Memory B cell (primary cell): ENCODE data around the gene TRIM47.

Experiments used
- ATAC-seq: fragments of 150-1000 bp; cut with Tn5 transposase; 2 replicates; pipeline ENCODE4 v1.10.0; 2021; ENCODE audit warnings: low read depth, mild to moderate bottlenecking, moderate library complexity
- DNase-seq, 2 donors: peaks; one replicate each; pipeline ENCODE4 v3.0.0; 2022; ENCODE audit warnings: low spot score in 2 of 2
- H3K27ac Mint-ChIP-seq: one replicate; pipeline ENCODE4 v1.8.0; 2022; ENCODE audit warnings: mild to moderate bottlenecking, moderate library complexity, mixed read lengths
- H3K27me3 Mint-ChIP-seq: one replicate; pipeline ENCODE4 v1.8.0; 2022; ENCODE audit warnings: mixed read lengths
- H3K36me3 Mint-ChIP-seq: one replicate; pipeline ENCODE4 v1.8.0; 2022; ENCODE audit warnings: mild to moderate bottlenecking, mixed read lengths
- H3K4me1 Mint-ChIP-seq: one replicate; pipeline ENCODE4 v1.8.0; 2022; ENCODE audit warnings: mixed read lengths
- H3K4me3 Mint-ChIP-seq: one replicate; pipeline ENCODE4 v1.8.0; 2022; ENCODE audit warnings: mild to moderate bottlenecking, moderate library complexity, mixed read lengths
- H3K9me3 Mint-ChIP-seq: one replicate; pipeline ENCODE4 v1.8.0; 2022; ENCODE audit warnings: mixed read lengths

The TRIM47 gene

DNA sequence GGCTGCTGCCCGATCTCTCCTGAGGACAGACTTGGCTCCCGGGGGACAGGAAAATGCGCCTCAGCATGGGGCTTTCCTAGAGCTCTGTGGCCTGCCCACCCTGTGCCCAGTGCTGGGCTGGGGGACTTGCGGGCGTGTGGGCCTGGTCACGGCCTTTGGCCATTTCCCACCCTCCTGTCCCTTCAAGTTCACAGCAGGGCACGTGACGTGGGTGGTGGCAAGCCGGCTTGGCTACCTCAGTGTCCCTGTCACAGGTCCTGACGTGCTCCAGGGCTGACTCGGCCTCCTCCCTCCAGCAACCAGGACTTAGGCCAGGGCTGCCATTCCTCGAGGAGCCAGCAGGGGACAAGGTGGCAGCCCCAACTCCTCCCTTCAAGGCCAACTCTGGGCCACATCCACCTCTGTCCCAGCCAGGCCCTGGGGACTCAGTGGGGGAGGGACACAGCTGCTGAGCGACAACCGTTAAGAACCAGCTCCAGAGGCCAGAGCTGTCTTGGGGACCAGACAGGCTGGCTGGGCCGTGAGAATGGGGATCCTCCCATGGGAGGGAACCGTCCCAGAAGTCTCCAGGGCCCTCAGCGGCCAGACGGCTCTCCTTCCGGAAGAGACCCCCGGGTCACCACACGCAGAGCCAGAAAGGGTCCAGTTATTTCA is 33.2 kb downstream of the TRIM47 start:
- H3K4me3 Mint-ChIP-seq: peak overlapping the region; percentile 69
- ATAC-seq: peak; percentile 83

DNA sequence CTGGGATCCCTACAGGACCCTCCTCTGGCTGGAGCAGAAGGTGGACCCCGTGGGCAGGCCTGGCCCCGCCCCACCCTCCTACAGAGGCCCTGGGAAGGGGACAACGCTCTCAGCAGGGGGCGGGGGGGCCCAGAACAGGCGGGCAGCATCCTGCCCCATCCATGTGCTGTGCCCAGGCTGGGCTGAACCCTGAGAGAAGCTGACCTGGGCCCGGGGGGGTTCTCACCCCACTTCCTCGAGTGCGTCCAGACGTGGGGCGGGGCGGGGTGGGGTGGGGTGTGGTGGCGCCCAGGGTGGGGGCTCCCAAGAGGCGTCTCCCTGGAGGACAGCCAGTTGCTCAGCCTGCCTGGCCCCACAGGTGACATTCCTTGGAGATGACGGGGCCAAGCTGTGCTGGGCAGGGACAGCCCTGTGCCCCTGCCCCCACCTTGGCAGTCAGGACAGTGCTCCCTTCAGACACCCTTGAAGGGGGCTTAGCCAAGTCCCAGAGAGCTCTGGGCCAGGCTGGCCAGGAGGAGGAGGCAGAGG is 33.8 kb downstream of the TRIM47 start:
- peak; percentile 7 for ATAC-seq
- Mint-ChIP-seq H3K36me3 (peaks cover 19% of the 10 kb centered on the region), H3K4me1 (peaks cover 20% of the 10 kb centered on the region), H3K9me3 (no peaks in the 10 kb centered on the region), H3K4me3 (peak overlapping the region; percentile 94), H3K27ac (peak overlapping the region; percentile 89), H3K27me3 (no peaks in the 10 kb centered on the region)
- DNase-seq: no peak

More for the DNA sequence above, 33.2 kb downstream of the TRIM47 start:
- no peaks in the 10 kb centered on the region for H3K9me3 Mint-ChIP-seq
- peak overlapping the region; percentile 80 for H3K27ac Mint-ChIP-seq
- H3K27me3 Mint-ChIP-seq: no peaks in the 10 kb centered on the region
- peaks cover 20% of the 10 kb centered on the region for H3K4me1 Mint-ChIP-seq
- peaks cover 21% of the 10 kb centered on the region for H3K36me3 Mint-ChIP-seq
- peak; percentile 75 for DNase-seq

DNA sequence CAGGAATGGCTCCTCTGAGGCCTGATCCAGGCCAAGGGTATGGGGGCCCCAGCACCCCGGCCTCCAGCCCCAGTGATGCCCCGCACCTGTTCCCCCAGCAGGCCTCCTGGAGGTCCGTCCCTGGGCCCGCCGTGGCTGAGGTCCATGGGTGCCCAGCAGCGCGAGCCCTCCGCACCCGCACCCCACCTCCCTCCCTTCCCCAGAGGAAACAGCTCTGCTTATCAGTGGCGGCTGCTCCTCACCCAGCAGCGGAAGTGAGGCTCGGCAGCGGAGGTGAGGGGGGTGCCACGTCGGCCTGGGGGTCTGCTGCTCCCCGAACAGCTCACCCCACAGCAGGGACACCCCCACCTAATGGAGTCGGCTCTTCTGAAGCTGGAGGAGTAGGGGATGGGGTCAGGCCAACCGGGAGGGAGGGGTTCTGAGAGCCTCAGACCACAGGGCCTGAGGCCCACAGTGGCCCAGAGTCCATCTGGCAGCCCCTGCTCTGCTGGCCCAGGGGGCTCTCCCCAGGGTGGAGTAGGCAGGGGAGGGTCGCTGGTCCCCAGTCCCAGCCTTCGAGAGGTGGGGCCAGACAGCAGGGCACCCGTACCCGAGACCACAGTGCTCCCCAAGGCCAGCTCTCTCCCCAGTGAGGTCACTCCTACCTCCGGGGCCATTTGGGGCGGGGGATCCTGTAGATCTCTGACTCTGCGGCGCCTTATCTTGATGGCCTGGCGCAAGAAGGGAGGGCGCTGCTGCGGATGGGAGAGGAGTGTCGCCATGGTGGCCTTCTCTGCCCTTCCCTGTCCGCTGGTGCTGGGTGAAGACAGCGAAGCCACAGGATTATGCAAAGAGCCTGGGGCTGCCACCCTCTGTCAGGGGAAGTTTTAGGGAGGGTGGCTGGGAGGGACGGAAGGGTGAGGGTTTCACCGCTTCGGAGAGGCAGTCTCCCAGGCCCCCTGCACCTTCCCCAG is 34.5 kb downstream of the TRIM47 start, which contains the start of gene UNC13D:
UNC13D (minus strand) TSS at position 828 of the 953 bp plus-strand sequence; CDS start at position 761, 67 bp downstream.
- H3K36me3 Mint-ChIP-seq: peaks cover 16% of the 10 kb centered on the region
- peak; percentile 25 to 50 for DNase-seq
- H3K27me3 Mint-ChIP-seq: no peaks in the 10 kb centered on the region
- peak within 1 kb of the TSS; percentile 89 for H3K27ac Mint-ChIP-seq
- peaks cover 20% of the 10 kb centered on the region for H3K4me1 Mint-ChIP-seq
- peak; percentile 45 for ATAC-seq
- H3K9me3 Mint-ChIP-seq: no peaks in the 10 kb centered on the region
- H3K4me3 Mint-ChIP-seq: peak within 1 kb of the TSS; percentile 94

DNA sequence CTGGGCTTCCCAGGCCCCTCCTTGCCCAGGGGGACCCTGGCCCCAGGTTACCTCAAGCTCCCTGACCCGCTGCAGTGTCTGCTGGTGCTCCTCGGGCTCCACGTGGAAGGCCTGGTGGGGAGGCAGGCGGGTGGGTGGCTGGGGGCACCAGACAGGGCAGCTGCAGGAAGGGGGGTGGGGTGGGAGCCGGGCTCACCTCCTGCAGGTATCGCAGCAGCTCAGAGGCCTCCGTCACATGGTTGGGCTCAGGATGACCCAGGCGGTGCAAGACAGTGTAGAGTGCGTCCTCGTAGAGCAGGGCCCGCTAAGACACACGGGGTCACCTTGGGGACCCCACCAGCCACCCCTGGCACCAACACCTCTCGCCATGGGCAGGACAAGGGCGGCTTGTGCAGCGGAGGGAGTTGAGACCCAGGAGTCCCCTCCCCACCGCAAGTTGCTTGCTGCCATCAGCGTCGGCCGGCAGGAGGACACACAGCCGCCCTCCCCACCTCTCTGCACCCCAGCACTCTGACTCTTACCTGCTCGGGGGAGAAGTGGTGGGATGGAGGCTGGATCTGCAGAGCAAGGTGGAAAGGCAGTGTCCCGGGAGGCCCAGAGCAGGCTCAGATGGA is 35.3 kb downstream of the TRIM47 start:
- Mint-ChIP-seq H3K4me1 (peaks cover 15% of the 10 kb centered on the region), H3K9me3 (no peaks in the 10 kb centered on the region), H3K4me3 (peak overlapping the region; percentile 94), H3K36me3 (peaks cover 14% of the 10 kb centered on the region), H3K27ac (peak overlapping the region; percentile 89), H3K27me3 (no peaks in the 10 kb centered on the region)
- no peak for ATAC-seq
- no peak for DNase-seq

DNA sequence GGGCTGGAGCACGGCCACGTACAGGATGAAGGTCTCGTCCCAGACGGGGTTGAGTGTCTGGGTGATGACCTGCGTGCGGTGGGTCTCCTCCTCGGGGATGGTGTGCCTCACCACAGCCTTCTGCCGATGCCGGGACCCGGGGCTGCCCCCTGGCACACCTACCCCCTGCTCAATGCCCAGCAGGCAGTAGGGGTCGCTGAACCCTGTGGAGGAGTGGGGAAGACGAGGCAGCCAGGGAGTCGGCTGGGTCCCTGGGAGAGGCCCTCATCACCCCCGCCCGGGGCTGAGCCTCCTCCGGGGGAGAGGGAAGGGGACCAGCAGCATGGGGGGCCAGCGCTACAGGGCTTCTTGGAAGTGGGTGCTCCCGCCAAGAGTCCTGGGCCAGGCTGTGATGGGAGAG is 36.0 kb downstream of the TRIM47 start:
- ATAC-seq: no peak
- peak overlapping the region; percentile 32 for H3K4me3 Mint-ChIP-seq
- H3K27ac Mint-ChIP-seq: no peak overlapping the region
- H3K36me3 Mint-ChIP-seq: peaks cover 12% of the 10 kb centered on the region
- no peaks in the 10 kb centered on the region for H3K27me3 Mint-ChIP-seq
- no peak for DNase-seq
- peaks cover 13% of the 10 kb centered on the region for H3K4me1 Mint-ChIP-seq
- H3K9me3 Mint-ChIP-seq: no peaks in the 10 kb centered on the region

DNA sequence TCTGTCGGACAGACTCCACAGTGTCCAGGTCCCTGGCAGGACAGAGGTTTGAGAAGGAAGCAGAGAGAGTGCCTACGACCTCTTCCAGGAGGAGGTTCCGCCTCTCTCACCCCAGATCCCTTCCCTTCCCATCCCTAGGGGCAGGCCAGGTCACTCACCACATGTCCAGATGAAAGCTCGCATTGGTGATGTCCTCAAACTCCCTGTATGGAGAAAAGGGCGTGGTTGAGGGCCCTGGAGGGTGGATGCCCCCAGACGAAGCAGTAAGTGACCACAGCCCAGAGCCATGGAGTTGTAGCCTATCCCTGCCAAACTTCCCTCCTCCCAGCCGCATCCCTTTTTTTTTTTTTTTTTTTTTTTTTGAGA is 37.6 kb downstream of the TRIM47 start:
- Mint-ChIP-seq H3K27me3 (no peaks in the 10 kb centered on the region), H3K4me3 (no peak overlapping the region), H3K36me3 (peaks cover 7% of the 10 kb centered on the region), H3K27ac (no peak overlapping the region), H3K9me3 (no peaks in the 10 kb centered on the region), H3K4me1 (peaks cover 13% of the 10 kb centered on the region)
- ATAC-seq (no peak), DNase-seq (no peak)

DNA sequence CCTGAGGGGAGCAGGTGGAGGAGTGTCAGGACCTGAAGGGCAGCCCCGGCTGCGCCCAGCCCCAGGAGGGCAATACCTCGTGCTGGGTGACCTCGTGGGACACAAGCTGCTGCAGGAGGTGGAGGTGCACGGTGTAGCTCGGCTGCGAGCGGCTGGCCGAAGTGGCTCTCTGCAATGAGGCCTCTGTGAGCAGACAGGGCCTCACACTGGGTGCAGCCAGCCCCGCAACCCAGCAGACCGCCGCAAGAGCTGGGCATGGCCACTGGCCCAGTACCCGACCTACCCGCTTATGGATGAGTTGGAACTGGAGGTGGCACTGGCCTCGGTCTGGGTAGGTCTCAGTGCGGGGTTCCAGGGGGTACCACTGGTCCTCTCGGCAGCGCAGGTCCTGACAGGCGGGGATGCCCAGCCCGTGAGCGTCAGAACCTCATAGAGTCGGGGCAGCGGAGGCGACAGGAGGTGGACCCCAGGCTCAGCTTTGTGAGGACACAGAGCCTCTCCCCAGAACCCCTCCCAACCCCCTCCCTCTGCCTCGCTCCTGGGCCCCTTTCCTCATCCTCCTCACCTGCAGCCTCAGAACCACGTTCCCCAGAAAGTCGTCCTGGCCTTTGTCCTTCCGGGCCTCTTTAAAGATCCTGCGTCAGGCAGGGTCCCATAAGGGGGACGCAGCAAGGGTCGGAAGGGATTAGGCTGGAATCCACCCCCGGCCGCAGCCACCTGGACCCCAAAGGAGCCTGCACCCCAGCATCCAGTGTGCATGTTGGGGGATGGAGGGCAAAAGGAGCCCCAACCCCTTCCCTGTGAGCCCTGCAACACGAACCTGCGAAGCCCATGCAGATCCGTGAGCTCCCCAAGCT is 38.2 kb downstream of the TRIM47 start:
- Mint-ChIP-seq H3K9me3 (no peaks in the 10 kb centered on the region), H3K27me3 (no peaks in the 10 kb centered on the region), H3K36me3 (peaks cover 5% of the 10 kb centered on the region), H3K27ac (no peak overlapping the region), H3K4me1 (peaks cover 9% of the 10 kb centered on the region), H3K4me3 (no peak overlapping the region)
- ATAC-seq (no peak), DNase-seq (no peak)

DNA sequence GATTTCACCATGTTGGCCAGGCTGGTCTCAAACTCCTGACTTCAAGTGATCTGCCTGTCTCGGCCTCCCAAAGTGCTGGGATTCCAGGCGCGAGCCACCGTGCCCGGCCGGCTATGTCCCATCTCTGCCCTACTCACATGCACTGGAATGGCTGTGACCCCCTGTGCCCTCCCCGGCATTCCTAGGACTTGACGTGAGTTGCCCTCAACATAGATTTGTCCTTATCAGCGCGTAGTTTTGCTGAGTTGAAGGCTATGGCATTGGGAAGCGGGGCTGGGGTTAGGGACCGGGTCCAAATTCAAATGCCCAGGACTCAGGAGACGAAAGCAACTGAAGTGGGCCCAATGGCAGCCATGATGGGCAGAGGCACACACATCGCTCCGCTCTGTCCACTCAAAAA is 40.0 kb downstream of the TRIM47 start:
- Mint-ChIP-seq H3K27me3 (no peaks in the 10 kb centered on the region), H3K27ac (no peak overlapping the region), H3K36me3 (peaks cover 12% of the 10 kb centered on the region), H3K9me3 (no peaks in the 10 kb centered on the region), H3K4me3 (no peak overlapping the region), H3K4me1 (peaks cover 5% of the 10 kb centered on the region)
- ATAC-seq (no peak), DNase-seq (no peak)

DNA sequence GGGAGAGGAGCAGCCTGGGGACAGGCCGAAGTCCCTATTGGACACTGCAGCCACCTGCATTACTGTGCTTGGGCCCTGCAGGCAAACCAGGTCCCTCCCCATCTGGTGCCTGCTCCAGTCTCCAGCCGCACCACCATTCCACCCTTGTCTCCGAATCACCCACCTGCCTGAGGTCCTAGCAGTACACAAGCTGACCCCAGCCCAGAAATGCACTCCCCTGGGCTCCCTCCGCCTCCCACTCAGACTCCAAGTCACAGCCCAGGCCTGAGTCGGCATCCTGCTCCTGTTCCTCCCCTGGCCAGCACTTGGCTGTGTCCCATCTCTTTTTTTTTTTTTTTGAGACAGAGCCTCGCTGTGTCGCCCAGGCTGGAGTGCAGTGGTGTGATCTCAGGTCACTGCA is 40.5 kb downstream of the TRIM47 start:
- Mint-ChIP-seq H3K9me3 (no peaks in the 10 kb centered on the region), H3K4me3 (no peak overlapping the region), H3K4me1 (peaks cover 7% of the 10 kb centered on the region), H3K27ac (no peak overlapping the region), H3K36me3 (peaks cover 16% of the 10 kb centered on the region), H3K27me3 (no peaks in the 10 kb centered on the region)
- DNase-seq (no peak), ATAC-seq (no peak)

DNA sequence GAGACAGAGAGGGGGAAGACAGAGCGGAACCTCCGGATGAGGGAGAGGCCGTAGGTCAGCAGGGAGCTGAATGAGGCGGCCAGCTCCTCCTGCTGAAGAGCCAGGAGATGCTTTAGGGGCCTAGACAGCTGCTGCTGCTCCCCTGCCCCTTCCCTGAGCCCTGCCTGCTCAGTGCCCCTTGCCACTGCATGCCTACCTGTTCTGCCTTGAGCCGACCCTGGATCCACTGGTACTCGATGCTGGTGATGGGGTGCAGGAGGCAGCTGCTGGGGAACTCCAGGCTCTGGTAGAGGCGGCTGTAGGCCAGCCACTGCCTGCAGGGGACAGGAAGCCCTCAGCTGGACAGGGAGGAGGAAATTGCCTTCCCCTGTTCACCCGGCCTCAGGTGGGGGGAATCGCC is 41.8 kb downstream of the TRIM47 start:
- no peak overlapping the region for H3K4me3 Mint-ChIP-seq
- no peak for DNase-seq
- peaks cover 18% of the 10 kb centered on the region for H3K36me3 Mint-ChIP-seq
- H3K27me3 Mint-ChIP-seq: no peaks in the 10 kb centered on the region
- no peak overlapping the region for H3K27ac Mint-ChIP-seq
- peaks cover 4% of the 10 kb centered on the region for H3K4me1 Mint-ChIP-seq
- no peak for ATAC-seq
- no peaks in the 10 kb centered on the region for H3K9me3 Mint-ChIP-seq

DNA sequence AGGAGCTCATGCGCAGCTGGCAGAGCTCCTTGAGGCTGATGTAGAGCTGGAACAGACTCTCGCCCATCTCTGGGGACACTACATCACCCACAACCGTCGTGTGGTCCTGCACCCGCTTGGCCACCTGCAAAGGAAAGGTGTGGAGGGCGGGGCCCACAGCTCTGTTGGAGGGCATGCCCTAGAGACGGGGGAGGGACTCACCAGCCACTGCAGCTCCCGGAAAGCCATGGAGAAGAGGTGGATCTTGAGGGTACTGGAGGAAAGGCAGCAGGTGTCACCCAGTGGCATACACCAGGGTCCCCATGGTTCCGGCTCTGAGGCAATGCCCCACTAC is 42.8 kb downstream of the TRIM47 start:
- no peak overlapping the region for H3K27ac Mint-ChIP-seq
- no peak overlapping the region for H3K4me3 Mint-ChIP-seq
- no peaks in the 10 kb centered on the region for H3K9me3 Mint-ChIP-seq
- peaks cover 4% of the 10 kb centered on the region for H3K4me1 Mint-ChIP-seq
- no peaks in the 10 kb centered on the region for H3K27me3 Mint-ChIP-seq
- H3K36me3 Mint-ChIP-seq: peaks cover 19% of the 10 kb centered on the region
- DNase-seq (no peak), ATAC-seq (no peak)

DNA sequence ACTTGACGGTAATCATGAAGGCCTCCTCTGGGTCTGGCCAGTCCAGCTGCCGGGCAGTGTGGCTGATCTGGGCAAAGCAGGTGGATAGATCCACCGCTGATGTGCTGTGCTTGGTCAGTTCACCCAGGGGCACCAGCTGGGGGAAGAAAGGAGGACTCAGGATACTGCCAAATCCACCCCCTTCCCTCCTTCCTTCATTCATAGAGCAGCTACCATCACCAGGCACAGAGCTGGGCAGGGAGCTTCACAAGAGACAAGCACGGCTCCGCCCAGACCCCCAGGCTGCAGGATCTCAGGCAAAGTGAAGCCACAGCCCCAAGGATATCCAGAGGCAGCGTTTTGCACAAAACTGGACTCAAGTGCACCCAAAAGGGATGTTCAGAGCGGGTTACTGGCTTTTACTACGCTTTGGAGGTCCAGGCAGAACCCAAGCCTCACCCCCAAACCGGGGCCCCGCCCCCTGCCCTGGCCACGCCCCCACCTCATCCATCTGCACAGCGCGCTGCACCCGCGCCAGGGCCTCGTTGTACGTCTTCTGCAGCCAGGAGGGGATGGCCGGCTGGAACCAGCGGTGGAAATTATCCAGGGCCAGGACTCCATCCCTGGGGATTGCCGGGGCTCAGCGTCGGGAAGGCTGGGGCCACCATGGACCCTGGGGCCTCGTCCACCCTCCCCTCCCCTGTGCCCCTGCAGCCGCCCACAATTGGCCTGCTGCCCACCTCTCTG is 43.3 kb downstream of the TRIM47 start:
- Mint-ChIP-seq H3K9me3 (no peaks in the 10 kb centered on the region), H3K27me3 (no peaks in the 10 kb centered on the region), H3K4me1 (peaks cover 4% of the 10 kb centered on the region), H3K36me3 (peaks cover 21% of the 10 kb centered on the region), H3K27ac (no peak overlapping the region), H3K4me3 (no peak overlapping the region)
- ATAC-seq (no peak), DNase-seq (no peak)
